GM19397 (cell line): ENCODE data around the gene FGD2.
"Not testable (repeated sequence)": the region's sequence is repeated elsewhere in the genome, so short reads cannot be mapped to it uniquely, and the experiment has no call there.

Experiments
- ATAC-seq: cut with Tn5 transposase; IDR thresholded peaks from one replicate; pipeline ENCODE4 v1.9.1; 2021; ENCODE audit warnings: mild to moderate bottlenecking, moderate library complexity; ENCODE audit not compliant: unreplicated experiment

Gene FGD2

GRCh38 chr6:37057128-37057471 lies 51.6 kb downstream of the FGD2 start:
- ATAC-seq: no peak

- ATAC-seq: no peak
Observed at GRCh38 chr6:37057678-37058077, 52.2 kb downstream of the FGD2 start.

DNA sequence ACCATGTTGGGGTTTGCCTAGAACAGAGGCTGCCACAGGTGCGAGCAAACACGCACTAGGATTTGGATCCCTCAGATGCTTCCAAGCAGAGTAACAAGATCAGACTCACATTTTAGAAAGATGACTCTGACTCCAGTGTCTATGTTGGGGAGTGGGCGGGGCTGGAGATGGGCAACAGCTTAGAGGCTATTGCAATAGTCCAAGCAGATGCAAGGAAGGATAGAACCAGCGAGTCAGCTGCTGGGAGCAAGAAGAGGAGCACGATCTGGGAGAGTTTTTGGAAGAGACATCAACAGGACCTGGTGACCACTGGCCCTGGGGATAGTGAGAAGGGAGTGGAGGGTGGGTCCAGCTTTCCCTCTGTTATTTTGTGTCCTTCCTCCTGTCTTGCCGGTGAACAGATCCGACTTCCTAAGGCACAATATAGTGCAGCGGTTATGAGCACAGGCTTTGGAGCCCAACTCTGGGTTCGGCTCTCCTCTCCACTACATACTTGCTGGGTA lies 52.7 kb downstream of the FGD2 start:
- ATAC-seq: no peak

- not testable (repeated sequence) for ATAC-seq
Observed at GRCh38 chr6:37058984-37059343, 53.5 kb downstream of the FGD2 start.

DNA sequence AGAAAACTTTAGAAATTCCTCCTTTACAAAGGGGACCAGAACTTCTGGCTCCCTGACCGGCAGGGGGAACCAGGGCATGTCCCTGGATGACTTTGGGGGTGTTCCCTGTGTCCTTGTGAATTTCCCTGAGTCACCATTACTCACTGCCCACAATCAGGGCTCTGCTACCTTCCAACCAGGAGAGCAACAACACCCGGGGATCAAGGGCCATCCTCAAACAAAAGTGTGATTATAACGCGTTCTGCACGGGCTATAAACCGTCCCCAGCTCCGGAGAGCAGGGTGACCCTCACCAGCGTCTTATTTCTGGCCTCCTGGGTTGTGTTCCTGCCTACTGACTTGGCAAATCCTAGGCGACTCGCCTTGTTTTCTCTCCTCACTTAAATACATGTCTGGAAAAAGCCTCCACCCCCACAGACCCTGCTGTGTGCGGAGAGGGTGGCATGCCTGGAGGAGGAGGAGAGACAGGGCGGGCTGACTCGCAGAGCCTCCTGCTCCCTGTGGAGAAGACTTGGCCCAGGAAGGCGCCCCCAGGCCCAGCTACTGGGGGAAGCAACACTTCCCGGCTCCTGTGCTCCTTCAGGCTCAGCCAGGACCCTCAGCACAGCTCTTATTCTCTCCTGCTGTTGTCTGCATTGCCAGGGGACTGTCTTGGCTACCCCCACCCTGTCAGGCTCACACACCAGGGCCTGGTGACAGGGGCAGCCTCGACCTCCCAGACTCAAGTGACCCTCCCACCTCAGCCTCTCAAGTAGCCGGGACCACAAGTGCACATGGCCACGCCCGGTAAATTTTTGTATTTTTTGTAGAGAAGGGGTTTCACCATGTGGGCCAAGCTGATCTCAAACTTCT lies 54.1 kb downstream of the FGD2 start:
- no peak for ATAC-seq

DNA sequence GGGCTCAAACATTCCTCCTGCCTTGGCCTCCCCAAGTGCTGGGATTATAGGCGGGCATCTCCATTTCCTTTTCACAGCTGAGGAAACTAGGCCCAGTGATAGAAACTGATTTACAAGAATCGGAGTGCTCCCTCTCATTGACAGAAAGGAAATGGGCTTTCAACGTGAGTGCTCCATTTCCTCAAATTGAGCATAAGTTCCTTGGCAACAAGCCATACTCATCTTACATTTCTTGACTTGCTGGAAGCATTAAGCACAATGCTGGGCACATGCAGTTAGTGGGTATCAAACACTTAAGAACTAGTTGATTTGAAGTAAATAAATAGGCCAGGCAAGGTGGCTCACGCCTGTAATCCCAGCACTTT lies 54.7 kb downstream of the FGD2 start:
- ATAC-seq: no peak

DNA sequence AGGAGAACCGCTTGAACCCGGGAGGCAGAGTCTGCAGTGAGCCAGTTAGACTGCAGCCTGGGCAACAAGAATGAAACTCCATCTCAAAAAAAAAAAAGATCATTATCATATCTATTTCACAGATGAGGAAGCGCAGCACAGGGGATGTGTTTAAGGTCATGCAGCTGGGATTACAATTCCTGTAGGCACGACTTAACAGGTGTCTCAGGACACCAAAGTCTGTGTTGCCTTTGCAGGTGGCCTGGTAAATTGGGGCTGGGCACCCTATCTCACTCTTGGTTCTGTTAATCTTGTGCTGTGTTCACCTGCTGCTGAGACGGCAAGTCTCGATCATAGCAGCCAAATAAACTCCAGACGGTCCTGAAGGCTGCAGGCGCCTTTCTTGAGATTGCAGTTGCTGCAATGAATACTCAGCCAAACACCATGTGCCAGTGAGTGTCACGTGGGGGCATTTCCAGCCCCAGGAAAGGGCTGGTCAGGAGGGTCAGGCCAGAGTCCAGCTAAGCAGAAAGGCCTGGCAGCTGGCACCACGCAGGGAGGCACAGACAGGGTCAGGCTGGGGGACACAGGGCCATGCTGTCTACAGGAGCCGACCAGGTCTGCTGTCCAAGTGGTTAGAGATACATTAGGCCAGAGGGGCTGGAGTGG lies 55.8 kb downstream of the FGD2 start:
- ATAC-seq: no peak

GRCh38 chr6:37062424-37062823 lies 57.0 kb downstream of the FGD2 start:
- ATAC-seq: no peak

DNA sequence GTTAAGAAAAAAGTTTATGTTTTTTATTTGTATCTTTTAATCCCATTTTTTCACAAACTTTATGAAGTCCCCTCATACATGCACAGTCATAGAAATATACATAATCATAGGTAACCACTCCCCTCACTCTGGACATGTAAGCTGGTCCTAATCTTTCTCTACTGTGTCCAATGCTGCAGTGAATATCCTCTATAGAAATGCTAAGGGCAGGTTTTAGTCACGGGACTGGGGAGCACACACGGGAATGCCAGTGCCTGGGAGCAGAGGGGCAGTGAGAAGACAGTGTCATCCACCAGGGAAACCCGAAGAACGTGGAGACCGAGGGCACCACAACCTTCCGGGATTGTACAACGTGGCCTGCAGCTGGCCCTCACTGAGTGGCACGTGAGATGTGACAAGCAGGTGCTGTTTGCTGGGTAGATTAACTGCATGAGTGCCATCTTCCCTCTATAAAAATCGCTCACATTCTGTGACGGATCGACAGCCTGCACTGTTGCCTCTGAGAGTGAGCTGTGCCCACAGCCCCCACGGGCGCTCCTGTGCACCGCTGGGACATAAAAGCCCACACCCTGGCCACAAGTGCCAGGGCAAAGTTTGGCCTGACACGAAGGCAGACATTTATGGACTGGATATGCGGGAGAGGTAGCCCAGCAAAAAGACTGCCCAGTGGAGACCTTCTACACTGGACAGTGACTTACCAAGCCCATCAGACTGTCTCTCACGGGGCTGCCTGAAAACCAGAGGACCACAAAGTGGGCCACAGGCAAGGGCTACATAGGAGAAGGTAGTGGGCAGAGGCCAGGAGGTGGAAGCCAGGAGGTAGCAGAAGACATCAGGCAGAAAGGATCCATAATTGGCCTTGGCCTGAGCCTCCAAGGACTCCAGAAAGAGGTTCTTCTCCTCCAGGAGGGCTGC lies 63.2 kb downstream of the FGD2 start:
- ATAC-seq: no peak

- ATAC-seq: no peak
Observed at GRCh38 chr6:37069639-37070038, 64.2 kb downstream of the FGD2 start.

GRCh38 chr6:37072526-37072925 lies 67.1 kb downstream of the FGD2 start:
- ATAC-seq: no peak

DNA sequence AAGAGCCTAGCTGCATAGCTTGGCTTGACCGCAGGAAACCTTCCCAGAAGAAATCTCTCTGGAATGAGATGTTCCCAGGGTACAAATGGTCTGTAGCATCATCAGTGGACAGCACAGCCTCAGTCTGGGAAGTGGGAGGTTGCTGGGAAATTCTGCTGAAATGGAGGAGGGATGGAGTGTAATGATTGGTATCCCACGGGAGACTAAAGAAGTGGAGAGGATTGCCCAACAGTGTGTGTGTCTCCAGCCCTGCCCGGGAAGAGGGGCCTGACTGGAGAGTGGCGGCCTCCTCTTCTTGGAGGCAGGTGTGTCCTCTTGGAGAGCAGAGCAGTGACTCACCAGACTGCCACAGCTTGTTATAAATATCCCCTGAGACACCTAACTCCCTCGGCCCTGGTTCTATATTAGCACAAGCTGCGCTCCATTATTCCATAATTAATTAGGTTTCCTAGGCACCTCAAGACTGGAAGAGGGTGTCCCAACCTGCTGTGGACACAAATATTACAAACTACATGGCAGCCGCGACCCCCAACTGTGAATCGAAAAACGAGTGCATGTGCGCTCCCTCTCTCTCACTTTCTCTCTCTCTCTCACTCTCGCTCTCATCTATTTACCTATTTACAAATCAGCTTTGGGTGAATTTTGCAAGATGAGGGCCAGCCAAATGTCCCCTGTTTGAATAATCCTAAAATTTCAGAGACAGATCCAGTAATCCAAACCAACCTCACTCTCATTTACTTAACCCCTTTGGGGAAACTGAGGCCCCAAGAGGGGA lies 68.8 kb downstream of the FGD2 start:
- no peak for ATAC-seq

DNA sequence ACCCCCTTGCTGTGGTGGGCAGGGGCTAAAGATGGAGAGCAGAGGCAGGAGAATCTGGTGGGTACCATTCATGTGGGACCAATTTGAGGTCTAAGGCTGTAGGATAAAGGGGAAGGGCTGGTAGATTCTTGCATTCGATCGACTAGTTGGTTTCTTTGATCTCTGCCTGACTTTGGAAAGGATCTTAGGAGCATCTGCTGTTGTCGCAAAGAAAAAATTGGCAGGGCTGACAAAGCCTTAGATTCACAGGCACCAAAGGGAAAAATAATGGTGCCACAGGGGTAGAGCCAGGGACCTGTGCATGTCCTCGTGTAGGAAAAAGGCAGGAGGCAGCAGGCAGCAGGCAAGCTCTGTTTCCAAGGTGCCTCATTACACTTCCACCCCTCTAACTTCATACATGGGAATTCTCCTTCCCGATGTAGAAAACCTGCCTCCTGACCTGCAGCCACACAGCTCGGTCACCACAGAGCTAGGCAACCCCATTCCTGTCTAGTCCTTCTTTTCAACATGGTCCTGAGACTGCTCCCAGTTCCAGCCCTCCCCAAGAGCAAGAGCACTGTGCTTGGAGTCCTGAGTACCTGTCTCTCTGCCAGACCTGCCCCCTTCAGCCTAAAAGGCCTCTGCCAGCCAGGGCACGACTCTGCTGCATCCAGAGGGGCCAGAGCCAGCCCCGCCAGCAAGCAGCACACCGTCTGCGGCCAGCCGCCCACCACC lies 71.9 kb downstream of the FGD2 start:
- ATAC-seq: no peak

DNA sequence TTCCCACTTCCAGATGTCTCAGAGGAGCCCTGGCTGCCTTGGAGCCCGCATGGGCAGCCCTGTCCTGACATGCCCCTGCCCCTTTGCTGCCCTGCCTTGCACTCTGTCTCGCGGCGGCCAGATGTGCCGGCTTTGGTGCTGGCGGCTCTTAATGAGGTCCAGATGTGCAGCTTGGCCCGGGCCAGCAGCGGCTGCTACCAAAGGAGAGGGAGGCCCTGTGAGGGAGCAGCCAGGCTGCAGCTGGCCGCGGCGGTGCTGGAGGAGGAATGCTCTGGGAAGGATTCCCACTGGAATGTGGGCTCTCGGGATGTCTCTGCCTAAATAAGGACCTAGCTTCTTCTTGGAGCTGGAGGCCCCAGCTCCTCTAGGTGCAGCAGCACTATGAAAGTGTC lies 72.4 kb downstream of the FGD2 start:
- ATAC-seq: no peak
